IPS-18a (cell line): ENCODE results near the gene TIMP2.
"Not testable (repeated sequence)": the region's sequence is repeated elsewhere in the genome, so short reads cannot be mapped to it uniquely, and the experiment has no call there.

Experiments used
- H3K27ac ChIP-seq: one replicate; pipeline ENCODE4 v1.5.1; 2013; ENCODE audit warnings: low read length
- H3K27me3 ChIP-seq: one replicate; pipeline ENCODE4 v1.6.1; 2013; ENCODE audit warnings: mild to moderate bottlenecking, low read length; ENCODE audit not compliant: control insufficient read depth, insufficient read depth
- H3K36me3 ChIP-seq: one replicate; pipeline ENCODE4 v1.6.1; 2013; ENCODE audit warnings: low read depth, low read length; ENCODE audit not compliant: control insufficient read depth
- H3K4me1 ChIP-seq: one replicate; pipeline ENCODE4 v1.6.1; 2013; ENCODE audit warnings: low read depth, low read length; ENCODE audit not compliant: control insufficient read depth
- H3K4me3 ChIP-seq: one replicate; pipeline ENCODE4 v1.5.1; 2013; ENCODE audit warnings: low read length
- H3K9ac ChIP-seq: one replicate; pipeline ENCODE4 v1.6.1; 2013; ENCODE audit warnings: mild to moderate bottlenecking, low read length, moderate library complexity
- H3K9me3 ChIP-seq: one replicate; pipeline ENCODE4 v1.6.1; 2013; ENCODE audit warnings: low read depth, low read length; ENCODE audit not compliant: control insufficient read depth

TIMP2 gene

DNA sequence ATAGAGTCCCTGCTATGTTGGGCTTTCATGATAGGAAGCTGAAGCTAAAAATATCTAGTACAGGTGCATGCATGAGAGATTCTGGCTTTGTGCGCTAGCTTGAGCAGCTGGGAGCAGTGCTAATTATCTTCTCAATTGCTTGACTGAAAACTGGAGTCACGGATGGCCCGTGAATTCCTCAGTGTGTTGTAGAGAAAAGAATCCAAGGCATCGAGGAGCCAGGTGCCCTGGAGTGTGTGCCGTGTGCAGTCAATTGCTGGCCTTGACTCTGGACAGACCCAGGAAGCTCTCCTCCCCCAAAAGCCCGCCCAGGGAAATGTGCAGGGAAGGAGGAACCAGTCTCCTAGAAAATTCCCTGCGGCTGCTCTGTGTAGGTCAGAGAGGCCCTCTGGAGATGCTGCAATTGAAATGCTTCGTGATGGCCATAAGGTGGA is 40.3 kb upstream of the TIMP2 start:
- Histone ChIP-seq H3K27me3 (no peaks in the 10 kb centered on the region), H3K9me3 (no peaks in the 10 kb centered on the region), H3K27ac (no peak overlapping the region), H3K36me3 (no peaks in the 10 kb centered on the region), H3K4me3 (no peak overlapping the region), H3K4me1 (no peaks in the 10 kb centered on the region), H3K9ac (no peak overlapping the region)

DNA sequence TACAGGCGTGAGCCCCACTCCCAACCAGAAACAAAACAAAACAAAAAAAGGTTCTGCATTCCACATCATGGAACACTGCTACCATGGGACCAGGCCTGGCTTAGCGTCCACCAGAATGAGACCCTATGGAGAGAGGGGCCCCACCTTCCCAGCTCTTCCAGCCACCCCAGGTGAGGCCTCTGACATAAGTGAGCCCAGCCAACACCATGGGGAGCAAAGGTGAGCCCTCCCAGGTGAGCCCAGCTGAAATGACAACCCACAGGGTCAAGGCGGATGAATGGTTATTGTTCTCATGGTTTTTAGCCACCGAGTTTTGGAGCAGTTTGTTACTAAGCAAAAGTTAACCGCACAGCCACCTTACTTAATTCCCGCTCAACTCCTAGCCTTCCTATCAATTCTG is 38.2 kb upstream of the TIMP2 start:
- H3K36me3 ChIP-seq: no peaks in the 10 kb centered on the region
- H3K9me3 ChIP-seq: no peaks in the 10 kb centered on the region
- no peaks in the 10 kb centered on the region for H3K27me3 ChIP-seq
- no peak overlapping the region for H3K4me3 ChIP-seq
- no peaks in the 10 kb centered on the region for H3K4me1 ChIP-seq
- no peak overlapping the region for H3K27ac ChIP-seq
- H3K9ac ChIP-seq: no peak overlapping the region

DNA sequence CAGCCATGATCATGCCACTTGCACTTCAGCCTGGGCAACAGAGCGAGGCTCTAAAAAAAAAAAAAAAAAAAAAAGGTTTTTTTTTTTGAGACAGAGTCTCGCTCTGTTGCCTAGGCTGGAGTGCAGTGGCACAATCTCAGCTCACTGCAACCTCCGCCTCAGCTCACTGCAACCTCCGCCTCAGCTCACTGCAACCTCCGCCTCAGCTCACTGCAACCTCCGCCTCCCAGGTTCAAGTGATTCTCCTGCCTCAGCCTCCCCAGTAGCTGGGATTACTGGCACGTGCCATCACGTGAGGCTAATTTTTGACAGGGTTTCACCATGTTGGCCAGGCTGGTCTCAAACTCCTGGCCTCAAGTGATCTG is 37.8 kb upstream of the TIMP2 start:
- H3K36me3 ChIP-seq, H3K4me1 ChIP-seq, H3K9ac ChIP-seq: not testable (repeated sequence)

DNA sequence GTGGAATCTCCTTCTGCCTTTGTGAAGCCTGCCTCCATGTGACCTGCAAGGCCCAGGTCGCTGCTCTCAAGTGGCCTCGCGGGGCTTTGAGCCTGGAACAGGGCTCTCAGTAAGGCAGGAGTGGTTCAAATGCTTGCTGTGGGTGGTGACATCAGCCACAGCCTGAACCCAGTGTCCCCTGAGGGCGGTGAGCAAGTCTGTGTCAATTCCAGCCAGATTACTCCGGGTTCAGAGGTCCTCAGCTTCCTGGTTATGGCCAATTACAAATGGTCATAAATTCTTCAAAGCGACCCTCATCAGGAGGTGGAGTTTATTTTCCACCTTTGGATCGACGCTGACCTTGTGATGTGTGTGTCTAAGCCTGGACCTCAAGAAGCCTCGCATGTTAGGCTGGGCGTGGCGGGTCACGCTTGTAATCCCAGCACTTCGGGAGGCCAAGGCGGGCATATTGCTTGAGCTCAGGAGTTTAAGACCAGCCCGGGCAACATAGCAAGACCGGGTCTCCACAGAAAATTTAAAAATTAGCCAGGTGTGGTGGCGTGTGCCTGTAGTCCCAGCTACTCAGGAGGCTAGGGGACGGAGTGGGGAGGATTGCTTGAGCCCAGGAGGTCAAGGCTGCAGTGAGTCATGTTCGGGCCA is 37.3 kb upstream of the TIMP2 start:
- no peaks in the 10 kb centered on the region for H3K9me3 ChIP-seq
- no peaks in the 10 kb centered on the region for H3K36me3 ChIP-seq
- H3K9ac ChIP-seq: no peak overlapping the region
- H3K4me3 ChIP-seq: no peak overlapping the region
- H3K27ac ChIP-seq: no peak overlapping the region
- H3K4me1 ChIP-seq: no peaks in the 10 kb centered on the region
- no peaks in the 10 kb centered on the region for H3K27me3 ChIP-seq

More for the DNA sequence above, 37.8 kb upstream of the TIMP2 start:
- H3K9me3 ChIP-seq, H3K27ac ChIP-seq, H3K27me3 ChIP-seq, H3K4me3 ChIP-seq: not testable (repeated sequence)

DNA sequence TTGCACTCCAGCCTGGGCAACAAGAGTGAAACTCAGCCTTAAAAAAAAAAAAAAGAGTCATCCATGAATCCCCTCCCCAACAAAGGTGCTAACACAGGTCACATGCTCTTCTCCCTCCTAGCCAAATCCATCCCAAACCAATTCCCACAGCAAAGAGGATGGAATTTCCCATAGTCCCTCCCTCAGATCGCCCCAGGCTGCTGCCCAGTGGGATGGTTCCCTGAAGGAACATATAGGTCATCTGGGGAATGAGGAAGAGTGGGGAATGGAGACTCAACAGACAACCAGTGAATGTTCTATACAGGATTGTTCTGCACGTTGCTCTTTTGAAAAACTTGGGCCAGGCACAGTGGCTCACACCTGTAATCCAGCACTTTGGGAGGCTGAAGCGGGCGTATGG is 36.4 kb upstream of the TIMP2 start:
- no peaks in the 10 kb centered on the region for H3K4me1 ChIP-seq
- H3K27ac ChIP-seq: no peak overlapping the region
- H3K9ac ChIP-seq: no peak overlapping the region
- no peaks in the 10 kb centered on the region for H3K9me3 ChIP-seq
- H3K36me3 ChIP-seq: no peaks in the 10 kb centered on the region
- no peak overlapping the region for H3K4me3 ChIP-seq
- no peaks in the 10 kb centered on the region for H3K27me3 ChIP-seq

DNA sequence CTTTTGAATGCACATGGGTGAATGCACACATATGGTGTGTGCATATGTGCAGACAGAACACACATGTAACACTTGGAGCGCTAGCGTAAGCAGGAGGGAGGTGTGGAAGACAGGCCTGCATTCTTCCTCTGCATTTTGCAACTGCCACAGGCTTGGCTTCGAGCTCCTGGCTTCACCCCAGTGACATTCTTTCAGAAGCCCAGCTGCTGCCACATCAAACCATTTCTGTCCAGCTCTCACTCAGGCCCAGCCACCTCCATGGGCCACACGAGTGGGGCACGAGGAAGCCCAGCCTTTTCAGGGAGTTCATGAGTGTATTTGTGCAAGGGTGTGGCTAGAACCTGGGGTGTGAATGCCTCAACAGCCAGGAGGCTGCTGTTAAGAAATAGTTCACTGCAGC is 35.7 kb upstream of the TIMP2 start:
- no peaks in the 10 kb centered on the region for H3K27me3 ChIP-seq
- no peaks in the 10 kb centered on the region for H3K4me1 ChIP-seq
- no peak overlapping the region for H3K27ac ChIP-seq
- no peaks in the 10 kb centered on the region for H3K36me3 ChIP-seq
- H3K9ac ChIP-seq: no peak overlapping the region
- no peak overlapping the region for H3K4me3 ChIP-seq
- H3K9me3 ChIP-seq: no peaks in the 10 kb centered on the region

DNA sequence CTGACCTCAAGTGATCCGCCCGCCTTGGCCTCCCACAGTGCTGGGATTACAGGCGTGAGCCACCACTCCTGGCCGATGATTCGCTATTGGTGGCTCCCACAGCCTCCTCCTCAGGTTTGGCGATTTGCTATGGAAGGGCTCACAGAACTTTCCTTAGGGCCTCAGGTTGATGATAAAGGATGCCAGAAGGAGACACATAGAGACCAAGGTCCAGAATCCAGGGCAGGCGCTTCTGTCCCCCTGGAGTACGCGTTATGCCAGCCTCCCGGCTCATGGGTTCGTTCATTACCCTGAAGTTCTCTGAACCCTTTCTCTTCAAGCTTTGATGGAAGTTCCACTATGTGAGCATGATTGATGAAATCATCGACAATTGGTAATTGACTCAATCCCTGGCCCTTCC is 34.6 kb upstream of the TIMP2 start:
- Histone ChIP-seq H3K4me1 (no peaks in the 10 kb centered on the region), H3K9ac (no peak overlapping the region), H3K36me3 (no peaks in the 10 kb centered on the region), H3K9me3 (no peaks in the 10 kb centered on the region), H3K27me3 (no peaks in the 10 kb centered on the region), H3K27ac (no peak overlapping the region), H3K4me3 (no peak overlapping the region)

DNA sequence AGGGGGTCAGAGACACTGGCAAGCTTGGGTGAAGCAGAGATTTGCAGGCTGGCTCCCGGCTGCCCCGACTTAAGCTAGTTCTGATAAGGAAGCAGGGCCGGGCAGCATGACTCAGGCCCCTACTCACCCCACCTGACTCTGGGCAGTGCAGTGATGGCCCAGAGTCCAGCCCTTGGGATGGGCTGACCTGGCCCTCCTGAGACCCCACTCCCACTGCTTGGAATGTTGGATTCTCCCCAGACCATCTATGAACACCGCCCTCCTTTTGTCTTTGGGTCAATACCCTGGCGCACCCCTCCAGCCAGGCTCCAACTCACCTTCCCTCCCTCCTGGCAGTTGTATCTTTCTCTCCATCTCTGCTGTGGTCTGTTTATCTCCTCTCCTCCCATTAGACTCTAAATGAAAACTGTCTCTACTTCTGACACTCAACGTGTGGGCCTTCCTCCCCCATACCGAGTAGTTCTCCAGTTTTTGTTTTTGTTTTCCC is 33.5 kb upstream of the TIMP2 start:
- Histone ChIP-seq H3K9ac (no peak overlapping the region), H3K27me3 (no peaks in the 10 kb centered on the region)

DNA sequence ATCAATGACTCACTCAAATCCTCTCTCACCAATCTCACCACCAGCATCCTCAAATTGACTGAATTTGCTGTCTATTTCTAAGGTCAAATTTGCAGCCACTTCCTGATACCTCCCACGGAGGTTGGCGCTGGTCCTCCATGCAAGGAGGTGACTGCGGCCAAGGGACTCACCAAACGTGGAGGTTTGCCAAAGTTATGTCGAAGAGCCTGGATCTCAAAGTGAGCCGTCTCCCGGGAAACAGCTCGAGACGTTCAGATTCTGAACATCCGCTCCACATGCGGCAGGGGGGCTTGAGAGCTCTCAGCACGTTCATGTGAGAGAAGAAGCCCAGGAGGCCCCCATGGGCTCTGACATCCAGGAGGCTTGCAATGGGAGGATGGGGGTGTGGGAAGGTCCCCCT is 31.9 kb upstream of the TIMP2 start:
- no peak overlapping the region for H3K4me3 ChIP-seq
- H3K27me3 ChIP-seq: no peaks in the 10 kb centered on the region
- no peaks in the 10 kb centered on the region for H3K36me3 ChIP-seq
- H3K9ac ChIP-seq: no peak overlapping the region
- H3K4me1 ChIP-seq: no peaks in the 10 kb centered on the region
- H3K27ac ChIP-seq: no peak overlapping the region
- no peaks in the 10 kb centered on the region for H3K9me3 ChIP-seq

More for the DNA sequence above, 33.5 kb upstream of the TIMP2 start:
- H3K36me3 ChIP-seq: no peaks in the 10 kb centered on the region
- H3K27ac ChIP-seq: no peak overlapping the region
- no peaks in the 10 kb centered on the region for H3K9me3 ChIP-seq
- no peak overlapping the region for H3K4me3 ChIP-seq
- H3K4me1 ChIP-seq: no peaks in the 10 kb centered on the region

DNA sequence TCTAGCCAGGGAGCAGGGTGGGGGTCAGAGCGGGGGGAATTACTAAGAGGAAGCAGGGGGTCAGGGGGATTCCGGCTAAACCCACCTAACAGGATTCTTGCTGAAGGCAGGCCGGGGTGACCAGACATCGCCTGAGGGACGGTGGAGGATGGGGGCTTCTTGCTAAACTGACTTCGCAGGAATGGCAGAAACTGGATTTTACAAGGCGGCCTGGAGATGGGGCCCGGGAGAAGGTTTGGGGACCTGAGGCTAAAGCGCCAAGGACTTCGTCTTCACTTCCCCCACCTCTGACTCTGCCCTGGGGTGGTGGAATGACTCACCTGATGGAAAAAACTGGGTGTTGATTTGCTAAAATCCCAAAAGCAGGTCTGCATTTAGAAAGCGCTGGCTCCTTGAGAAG is 31.1 kb upstream of the TIMP2 start:
- H3K4me1 ChIP-seq: no peaks in the 10 kb centered on the region
- no peaks in the 10 kb centered on the region for H3K27me3 ChIP-seq
- H3K4me3 ChIP-seq: no peak overlapping the region
- H3K9me3 ChIP-seq: no peaks in the 10 kb centered on the region
- H3K27ac ChIP-seq: no peak overlapping the region
- no peak overlapping the region for H3K9ac ChIP-seq
- no peaks in the 10 kb centered on the region for H3K36me3 ChIP-seq

DNA sequence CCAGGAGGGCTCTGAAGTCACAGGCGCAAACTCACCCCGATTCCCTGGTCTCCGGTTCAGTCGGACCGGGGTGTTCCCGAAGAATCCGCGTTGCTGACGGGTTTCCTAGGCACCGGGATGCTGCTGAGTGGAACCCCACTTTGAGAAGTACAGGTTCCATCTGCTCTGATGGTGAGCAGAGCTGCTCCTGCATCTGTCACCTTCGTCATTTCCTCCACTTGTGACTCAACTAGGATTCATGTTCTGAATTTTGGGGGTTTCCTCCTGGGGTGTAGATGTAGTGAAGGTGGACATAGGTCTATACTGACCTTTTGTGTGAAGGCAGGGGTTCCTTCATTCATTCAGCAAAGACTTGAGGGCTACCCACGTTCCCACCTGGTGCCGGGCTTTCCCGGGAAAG is 29.5 kb upstream of the TIMP2 start:
- no peaks in the 10 kb centered on the region for H3K9me3 ChIP-seq
- H3K4me1 ChIP-seq: no peaks in the 10 kb centered on the region
- H3K27ac ChIP-seq: no peak overlapping the region
- H3K9ac ChIP-seq: no peak overlapping the region
- no peaks in the 10 kb centered on the region for H3K27me3 ChIP-seq
- H3K36me3 ChIP-seq: no peaks in the 10 kb centered on the region
- H3K4me3 ChIP-seq: no peak overlapping the region
